Central memory CD4-positive, alpha-beta T cell (primary cell): ENCODE data around the gene CBLC.

Experiments
- DNase-seq: peaks from one replicate; pipeline ENCODE4 v3.0.0; 2022

The CBLC gene

GRCh38 chr19:44803442-44804428 lies 26.0 kb downstream of the CBLC start:
- no peak for DNase-seq

- no peak for DNase-seq
These were observed 28.6 kb downstream of the CBLC start for GRCh38 chr19:44806291-44806690.

GRCh38 chr19:44807162-44807561 lies 29.5 kb downstream of the CBLC start:
- no peak for DNase-seq

- DNase-seq, result no peak
These were observed 30.2 kb downstream of the CBLC start for GRCh38 chr19:44807652-44808462.

- no peak for DNase-seq
These were observed 31.0 kb downstream of the CBLC start, which contains the start of gene BCAM for GRCh38 chr19:44808463-44809371. TSS of gene BCAM (plus strand) at chr19:44809103. CDS start at chr19:44809125, 22 bp downstream.

GRCh38 chr19:44809577-44810233 lies 32.0 kb downstream of the CBLC start:
- DNase-seq, result no peak

GRCh38 chr19:44810234-44811121 lies 32.8 kb downstream of the CBLC start:
- DNase-seq, result no peak

- DNase-seq, result no peak
These were observed 33.4 kb downstream of the CBLC start for GRCh38 chr19:44811122-44811419.

GRCh38 chr19:44812142-44812718 lies 34.5 kb downstream of the CBLC start:
- DNase-seq, result no peak

GRCh38 chr19:44813070-44813840 lies 35.6 kb downstream of the CBLC start:
- no peak for DNase-seq

GRCh38 chr19:44813841-44814470 lies 36.3 kb downstream of the CBLC start:
- DNase-seq, result no peak

GRCh38 chr19:44814517-44814916 lies 36.8 kb downstream of the CBLC start:
- no peak for DNase-seq

GRCh38 chr19:44816301-44816700 lies 38.6 kb downstream of the CBLC start:
- DNase-seq, result no peak

GRCh38 chr19:44817725-44818465 lies 40.2 kb downstream of the CBLC start:
- no peak for DNase-seq

GRCh38 chr19:44818466-44819031 lies 40.9 kb downstream of the CBLC start:
- no peak for DNase-seq

- DNase-seq, result no peak
These were observed 41.6 kb downstream of the CBLC start for GRCh38 chr19:44819246-44819832.
